ENCODE results near the gene COG8. TPM values are rescaled to one million over a fixed set of nuclear protein-coding genes. Genes with fewer than 3 reads are reported as not detected.

The COG8 gene
- total RNA-seq, 1 experiment from 2014 or later: 41.9 TPM

DNA sequence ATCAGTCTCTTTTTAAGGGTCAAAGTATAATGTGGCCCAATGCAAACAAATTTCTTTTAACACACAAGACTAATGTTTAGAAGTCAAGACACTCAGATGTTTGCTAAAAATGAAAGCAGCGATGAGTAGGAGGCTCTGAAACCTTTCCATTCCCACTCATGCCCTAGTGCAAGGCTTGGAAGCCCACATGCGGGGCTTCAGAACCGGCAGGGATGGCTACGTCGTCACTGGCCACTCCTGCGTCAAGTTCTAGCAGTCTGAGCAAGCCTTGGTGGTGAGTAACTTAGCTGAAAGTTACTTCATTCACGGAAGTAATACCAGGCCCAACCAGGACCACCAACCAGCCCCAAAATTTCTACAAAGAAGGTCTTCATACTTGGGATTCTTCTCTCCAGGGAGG is 27.1 kb upstream of the COG8 start:
- no TSS peak for BruUV-seq (replicated peaks)
- TF ChIP-seq, protein P1, sequence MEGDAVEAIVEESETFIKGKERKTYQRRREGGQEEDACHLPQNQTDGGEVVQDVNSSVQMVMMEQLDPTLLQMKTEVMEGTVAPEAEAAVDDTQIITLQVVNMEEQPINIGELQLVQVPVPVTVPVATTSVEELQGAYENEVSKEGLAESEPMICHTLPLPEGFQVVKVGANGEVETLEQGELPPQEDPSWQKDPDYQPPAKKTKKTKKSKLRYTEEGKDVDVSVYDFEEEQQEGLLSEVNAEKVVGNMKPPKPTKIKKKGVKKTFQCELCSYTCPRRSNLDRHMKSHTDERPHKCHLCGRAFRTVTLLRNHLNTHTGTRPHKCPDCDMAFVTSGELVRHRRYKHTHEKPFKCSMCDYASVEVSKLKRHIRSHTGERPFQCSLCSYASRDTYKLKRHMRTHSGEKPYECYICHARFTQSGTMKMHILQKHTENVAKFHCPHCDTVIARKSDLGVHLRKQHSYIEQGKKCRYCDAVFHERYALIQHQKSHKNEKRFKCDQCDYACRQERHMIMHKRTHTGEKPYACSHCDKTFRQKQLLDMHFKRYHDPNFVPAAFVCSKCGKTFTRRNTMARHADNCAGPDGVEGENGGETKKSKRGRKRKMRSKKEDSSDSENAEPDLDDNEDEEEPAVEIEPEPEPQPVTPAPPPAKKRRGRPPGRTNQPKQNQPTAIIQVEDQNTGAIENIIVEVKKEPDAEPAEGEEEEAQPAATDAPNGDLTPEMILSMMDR (conservative IDR thresholded peaks at IDR 0.05): no peak
- TF ChIP-seq EZH2 (IDR thresholded peaks at IDR 0.05; ENCODE audit: low read depth): no peak

DNA sequence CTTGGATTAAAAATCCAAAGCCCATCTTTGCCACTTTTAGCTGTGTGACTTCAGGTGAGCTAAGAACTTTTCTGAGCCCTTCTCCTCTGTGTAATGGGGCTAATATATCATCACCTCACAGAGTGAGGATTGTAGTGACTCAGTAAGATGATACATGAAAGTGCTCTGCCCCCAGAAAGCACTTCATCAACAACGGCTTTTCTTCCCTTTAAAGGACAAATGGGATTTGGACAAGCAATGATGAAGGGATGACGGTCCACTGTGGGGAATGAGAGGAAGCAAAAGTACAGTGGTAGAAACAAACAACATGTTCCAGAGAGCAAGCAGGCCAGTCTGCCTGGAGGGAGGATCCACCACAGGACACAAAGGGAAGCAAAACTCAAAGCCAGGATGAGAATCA is 26.5 kb upstream of the COG8 start:
- BruUV-seq (replicated peaks): no TSS peak
- H3K9me3 ChIP-seq (ENCODE audit: insufficient read depth, low read depth): no peaks in the 10 kb centered on the region
- ChIA-PET CTCF (no interaction called here), POLR2A (ENCODE audit: unreplicated experiment) (no interaction called here)
- H3K79me2 ChIP-seq (ENCODE audit: low read depth): no peaks in the 10 kb centered on the region
- no peak overlapping the region for H2AFZ ChIP-seq
- no peak overlapping the region for H3K27ac ChIP-seq
- DNase-seq: no peak
- no peak overlapping the region for H3K4me2 ChIP-seq
- H3K9me2 ChIP-seq (ENCODE audit: insufficient read depth): no peaks in the 10 kb centered on the region
- intact Hi-C loops (cut with micrococcal nuclease; ENCODE audit: unreplicated experiment): no loop called here
- no peak overlapping the region for H3K4me3 ChIP-seq
- peaks cover 15% of the 10 kb centered on the region; the same call in 1 of the 2 replicates for H3F3A ChIP-seq (ENCODE audit: insufficient read depth, low read depth)
- H3K27me3 ChIP-seq (ENCODE audit: insufficient read depth, low read depth): no peaks in the 10 kb centered on the region
- H4K20me1 ChIP-seq (ENCODE audit: insufficient read depth): peaks cover 9% of the 10 kb centered on the region; the same call in 1 of the 2 replicates
- TF ChIP-seq, protein P1 (conservative IDR thresholded peaks at IDR 0.05): no peak
- TF ChIP-seq EZH2 (IDR thresholded peaks at IDR 0.05; ENCODE audit: low read depth): no peak
- no peaks in the 10 kb centered on the region for H3K4me1 ChIP-seq (replicated peaks; ENCODE audit: insufficient read depth)
- H3K36me3 ChIP-seq (ENCODE audit: low read depth): peaks cover 21% of the 10 kb centered on the region

More for the DNA sequence above, 27.1 kb upstream of the COG8 start:
- Histone ChIP-seq H3K27me3 (ENCODE audit: insufficient read depth, low read depth) (no peaks in the 10 kb centered on the region), H3K4me2 (no peak overlapping the region), H3K27ac (no peak overlapping the region), H3K4me1 (replicated peaks; ENCODE audit: insufficient read depth) (no peaks in the 10 kb centered on the region), H3K9me3 (ENCODE audit: insufficient read depth, low read depth) (no peaks in the 10 kb centered on the region), H2AFZ (no peak overlapping the region), H3K9me2 (ENCODE audit: insufficient read depth) (no peaks in the 10 kb centered on the region), H3K79me2 (ENCODE audit: low read depth) (no peaks in the 10 kb centered on the region), H3K36me3 (ENCODE audit: low read depth) (peaks cover 21% of the 10 kb centered on the region), H3K4me3 (no peak overlapping the region), H3F3A (ENCODE audit: insufficient read depth, low read depth) (peaks cover 15% of the 10 kb centered on the region; the same call in 1 of the 2 replicates), H4K20me1 (ENCODE audit: insufficient read depth) (peaks cover 9% of the 10 kb centered on the region; the same call in 1 of the 2 replicates)
- CTCF ChIA-PET: no interaction called here
- POLR2A ChIA-PET (ENCODE audit: unreplicated experiment): no interaction called here
- no peak for DNase-seq
- intact Hi-C loops (cut with micrococcal nuclease; ENCODE audit: unreplicated experiment): no loop called here

DNA sequence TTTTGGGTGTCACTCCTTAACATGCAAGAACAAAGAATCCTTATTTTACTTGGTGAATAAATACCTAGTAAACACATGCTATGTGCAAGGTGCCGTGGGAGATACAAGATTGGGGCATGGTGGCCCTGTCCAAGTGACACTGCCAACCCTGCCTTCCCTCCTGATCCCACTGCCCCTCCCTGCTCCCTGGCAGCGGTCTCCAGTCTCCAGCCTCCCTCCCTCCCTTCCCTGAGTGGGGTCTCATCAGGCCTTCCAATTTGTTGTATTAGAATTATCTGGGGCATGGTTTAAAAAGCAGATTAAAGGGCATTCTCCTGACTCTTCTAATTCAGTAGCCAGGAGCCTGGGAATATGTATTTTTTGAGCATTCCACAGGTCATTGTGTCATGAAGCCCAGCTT is 24.7 kb upstream of the COG8 start:
- H3F3A ChIP-seq (ENCODE audit: insufficient read depth, low read depth): peaks cover 15% of the 10 kb centered on the region; the same call in 1 of the 2 replicates
- H3K36me3 ChIP-seq (ENCODE audit: low read depth): peaks cover 27% of the 10 kb centered on the region
- ChIA-PET POLR2A (ENCODE audit: unreplicated experiment) (no interaction called here), CTCF (no interaction called here)
- H2AFZ ChIP-seq: no peak overlapping the region
- H4K20me1 ChIP-seq (ENCODE audit: insufficient read depth): peaks cover 9% of the 10 kb centered on the region; the same call in 1 of the 2 replicates
- no peak for DNase-seq
- no peaks in the 10 kb centered on the region for H3K27me3 ChIP-seq (ENCODE audit: insufficient read depth, low read depth)
- no TSS peak for BruUV-seq (replicated peaks)
- H3K9me2 ChIP-seq (ENCODE audit: insufficient read depth): no peaks in the 10 kb centered on the region
- no peak overlapping the region for H3K27ac ChIP-seq
- intact Hi-C loops (cut with micrococcal nuclease; ENCODE audit: unreplicated experiment): no loop called here
- TF ChIP-seq, protein P1 (conservative IDR thresholded peaks at IDR 0.05): no peak
- no peak for TF ChIP-seq EZH2 (IDR thresholded peaks at IDR 0.05; ENCODE audit: low read depth)
- no peaks in the 10 kb centered on the region for H3K9me3 ChIP-seq (ENCODE audit: insufficient read depth, low read depth)
- no peaks in the 10 kb centered on the region for H3K4me1 ChIP-seq (replicated peaks; ENCODE audit: insufficient read depth)
- no peaks in the 10 kb centered on the region for H3K79me2 ChIP-seq (ENCODE audit: low read depth)
- H3K4me2 ChIP-seq: no peak overlapping the region
- no peak overlapping the region for H3K4me3 ChIP-seq
